Neural progenitor cell (in vitro differentiated cells): Measurements from ENCODE around the gene ZNF148. TPM values are rescaled to one million over a fixed set of nuclear protein-coding genes. Genes with fewer than 3 reads are reported as not detected.

Experiments
- DNase-seq: peaks from one replicate; pipeline ENCODE4 v3.0.0-alpha.2; 2016; ENCODE audit warnings: low spot score
- H2AFZ ChIP-seq: fragments of 200-600 bp; sonication (generic); replicated peaks from 2 replicates; pipeline ENCODE4 v1.6.1; 2016; ENCODE audit warnings: antibody characterized with exemption
- H3F3A ChIP-seq: fragments of 200-600 bp; sonication (generic); 2 replicates; pipeline ENCODE4 v1.6.1; 2016; ENCODE audit warnings: antibody characterized with exemption, low read depth
- H3K27ac ChIP-seq: fragments of 200-600 bp; sonication (generic); 2 replicates; pipeline ENCODE4 v1.5.1; 2016; ENCODE audit warnings: mild to moderate bottlenecking
- H3K27me3 ChIP-seq: fragments of 200-600 bp; sonication (generic); 2 replicates; pipeline ENCODE4 v1.6.1; 2016; ENCODE audit warnings: mild to moderate bottlenecking, moderate library complexity
- H3K36me3 ChIP-seq: fragments of 200-600 bp; sonication (generic); 2 replicates; pipeline ENCODE4 v1.5.1; 2016
- H3K4me1 ChIP-seq: fragments of 200-600 bp; sonication (generic); 2 replicates; pipeline ENCODE4 v1.6.1; 2016; ENCODE audit warnings: mixed run types
- H3K4me2 ChIP-seq: fragments of 200-600 bp; sonication (generic); 2 replicates; pipeline ENCODE4 v1.6.1; 2016
- H3K4me3 ChIP-seq: fragments of 200-600 bp; sonication (generic); 2 replicates; pipeline ENCODE4 v1.5.1; 2016
- H3K79me2 ChIP-seq: fragments of 200-600 bp; sonication (generic); 2 replicates; pipeline ENCODE4 v1.6.1; 2016; ENCODE audit warnings: low read depth
- H3K9ac ChIP-seq: fragments of 200-600 bp; sonication (generic); 2 replicates; pipeline ENCODE4 v1.6.1; 2016
- H3K9me3 ChIP-seq: fragments of 200-600 bp; sonication (generic); 2 replicates; pipeline ENCODE4 v1.5.1; 2016; ENCODE audit warnings: low read depth
- H4K20me1 ChIP-seq: fragments of 200-600 bp; sonication (generic); 2 replicates; pipeline ENCODE4 v1.6.1; 2016; ENCODE audit warnings: low read depth
- H3K27ac Mint-ChIP-seq: 3 replicates; pipeline ENCODE4 v1.8.0; 2021; ENCODE audit warnings: mixed read lengths
- H3K27me3 Mint-ChIP-seq: 2 replicates; pipeline ENCODE4 v1.8.0; 2022; ENCODE audit warnings: low read depth, mild to moderate bottlenecking, inconsistent platforms, moderate library complexity, mixed read lengths; ENCODE audit not compliant: insufficient read depth
- H3K36me3 Mint-ChIP-seq: 3 replicates; pipeline ENCODE4 v1.8.0; 2021; ENCODE audit warnings: mixed read lengths
- H3K4me1 Mint-ChIP-seq: 3 replicates; pipeline ENCODE4 v1.8.0; 2021; ENCODE audit warnings: mixed read lengths
- H3K4me3 Mint-ChIP-seq: 3 replicates; pipeline ENCODE4 v1.8.0; 2021; ENCODE audit warnings: mild to moderate bottlenecking, moderate library complexity, mixed read lengths
- H3K9me3 Mint-ChIP-seq: 3 replicates; pipeline ENCODE4 v1.8.0; 2020; ENCODE audit warnings: mixed read lengths
- EZH2 ChIP-seq: fragments of 200-600 bp; sonication (generic); IDR thresholded peaks from 2 replicates; pipeline ENCODE4 v1.6.1; 2017; ENCODE audit warnings: antibody characterized with exemption, mild to moderate bottlenecking, moderate library complexity
- EZH2phosphoT487 ChIP-seq: fragments of 200-600 bp; sonication (generic); IDR thresholded peaks from 2 replicates; pipeline ENCODE4 v1.6.1; 2017; ENCODE audit warnings: antibody characterized with exemption
- total RNA-seq: library from RNA; depleted of rRNA; stranded (reverse); fragments of >200 nt; gene quantifications from 2 replicates; pipeline ENCODE4 v1.2.3, GENCODE V29; 2015; ENCODE audit warnings: low replicate concordance
- TF ChIP-seq, protein P1 (sequence below): fragments of 200-600 bp; sonication (generic); IDR thresholded peaks from 2 replicates; pipeline ENCODE4 v1.5.1; 2017; ENCODE audit warnings: antibody characterized with exemption, mild to moderate bottlenecking

The ZNF148 gene
- total RNA-seq, 1 donor from 2014 or later: 37.1 TPM

DNA sequence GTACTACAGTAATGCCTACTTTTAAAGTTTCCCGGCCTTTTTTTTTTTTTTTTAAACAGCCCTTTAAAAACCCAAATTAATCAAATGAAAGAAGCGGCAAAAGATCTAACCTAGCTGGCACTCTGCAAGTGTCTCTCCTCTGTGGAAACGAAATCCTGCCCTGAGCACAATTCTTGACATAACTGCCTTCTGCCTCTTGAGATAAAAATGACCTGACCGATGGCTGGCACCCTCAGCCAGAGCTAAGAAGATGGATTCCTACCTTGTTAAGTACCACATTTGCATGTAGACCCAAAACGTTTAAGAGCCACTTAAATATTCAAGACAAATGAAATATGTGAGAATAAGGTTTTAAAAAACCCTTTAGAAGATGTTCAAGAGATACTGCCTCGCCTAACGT lies 146.0 kb downstream of the ZNF148 start:
- Mint-ChIP-seq H3K27me3 (no peaks in the 10 kb centered on the region), H3K4me1 (no peaks in the 10 kb centered on the region), H3K4me3 (no peak overlapping the region), H3K9me3 (no peaks in the 10 kb centered on the region), H3K27ac (no peak overlapping the region), H3K36me3 (peaks cover 15% of the 10 kb centered on the region)
- no peaks in the 10 kb centered on the region for H4K20me1 ChIP-seq
- H3K27ac ChIP-seq: no peak overlapping the region
- TF ChIP-seq EZH2phosphoT487 (no peak), EZH2 (no peak)
- TF ChIP-seq, protein P1, sequence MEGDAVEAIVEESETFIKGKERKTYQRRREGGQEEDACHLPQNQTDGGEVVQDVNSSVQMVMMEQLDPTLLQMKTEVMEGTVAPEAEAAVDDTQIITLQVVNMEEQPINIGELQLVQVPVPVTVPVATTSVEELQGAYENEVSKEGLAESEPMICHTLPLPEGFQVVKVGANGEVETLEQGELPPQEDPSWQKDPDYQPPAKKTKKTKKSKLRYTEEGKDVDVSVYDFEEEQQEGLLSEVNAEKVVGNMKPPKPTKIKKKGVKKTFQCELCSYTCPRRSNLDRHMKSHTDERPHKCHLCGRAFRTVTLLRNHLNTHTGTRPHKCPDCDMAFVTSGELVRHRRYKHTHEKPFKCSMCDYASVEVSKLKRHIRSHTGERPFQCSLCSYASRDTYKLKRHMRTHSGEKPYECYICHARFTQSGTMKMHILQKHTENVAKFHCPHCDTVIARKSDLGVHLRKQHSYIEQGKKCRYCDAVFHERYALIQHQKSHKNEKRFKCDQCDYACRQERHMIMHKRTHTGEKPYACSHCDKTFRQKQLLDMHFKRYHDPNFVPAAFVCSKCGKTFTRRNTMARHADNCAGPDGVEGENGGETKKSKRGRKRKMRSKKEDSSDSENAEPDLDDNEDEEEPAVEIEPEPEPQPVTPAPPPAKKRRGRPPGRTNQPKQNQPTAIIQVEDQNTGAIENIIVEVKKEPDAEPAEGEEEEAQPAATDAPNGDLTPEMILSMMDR: no peak
- no peak overlapping the region for H3K4me3 ChIP-seq
- H3K4me1 ChIP-seq: no peaks in the 10 kb centered on the region
- no peak overlapping the region for H2AFZ ChIP-seq
- no peak overlapping the region for H3K9ac ChIP-seq
- DNase-seq: no peak
- H3K36me3 ChIP-seq: peaks cover 14% of the 10 kb centered on the region
- no peaks in the 10 kb centered on the region for H3K9me3 ChIP-seq
- no peaks in the 10 kb centered on the region for H3K27me3 ChIP-seq
- H3F3A ChIP-seq: peaks cover 19% of the 10 kb centered on the region
- no peaks in the 10 kb centered on the region for H3K79me2 ChIP-seq
- no peak overlapping the region for H3K4me2 ChIP-seq

DNA sequence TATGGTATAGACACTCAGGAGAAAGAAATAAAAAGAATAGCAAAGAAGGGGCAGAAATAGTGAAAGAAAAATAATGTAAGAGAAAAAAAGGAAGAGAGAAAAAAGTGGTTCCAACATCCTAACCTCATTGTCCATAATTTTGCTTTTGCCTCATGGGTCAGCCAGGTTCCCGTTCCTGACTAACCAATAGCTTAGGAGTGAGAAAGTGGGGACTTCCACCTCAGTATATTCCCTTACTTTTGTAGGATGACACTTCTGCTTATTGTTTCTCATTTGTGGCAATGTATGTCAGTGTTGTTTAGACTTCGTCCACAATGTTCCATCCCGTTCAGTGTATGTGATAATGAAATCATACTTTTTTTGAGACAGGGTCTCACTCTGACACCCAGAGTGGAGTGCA lies 153.3 kb downstream of the ZNF148 start:
- H2AFZ ChIP-seq: no peak overlapping the region
- Mint-ChIP-seq H3K27me3 (peaks cover 3% of the 10 kb centered on the region), H3K27ac (no peak overlapping the region), H3K4me3 (no peak overlapping the region), H3K4me1 (peaks cover 6% of the 10 kb centered on the region), H3K9me3 (no peaks in the 10 kb centered on the region), H3K36me3 (peaks cover under 1% of the 10 kb centered on the region)
- no peak overlapping the region for H3K9ac ChIP-seq
- H3F3A ChIP-seq: peaks cover 9% of the 10 kb centered on the region
- DNase-seq: no peak
- no peaks in the 10 kb centered on the region for H3K27me3 ChIP-seq
- TF ChIP-seq, protein P1: no peak
- TF ChIP-seq EZH2 (no peak), EZH2phosphoT487 (no peak)
- no peak overlapping the region for H3K4me3 ChIP-seq
- H3K79me2 ChIP-seq: no peaks in the 10 kb centered on the region
- H3K36me3 ChIP-seq: no peaks in the 10 kb centered on the region
- H3K27ac ChIP-seq: no peak overlapping the region
- H4K20me1 ChIP-seq: no peaks in the 10 kb centered on the region
- no peaks in the 10 kb centered on the region for H3K9me3 ChIP-seq
- H3K4me1 ChIP-seq: peaks cover 10% of the 10 kb centered on the region
- no peak overlapping the region for H3K4me2 ChIP-seq

DNA sequence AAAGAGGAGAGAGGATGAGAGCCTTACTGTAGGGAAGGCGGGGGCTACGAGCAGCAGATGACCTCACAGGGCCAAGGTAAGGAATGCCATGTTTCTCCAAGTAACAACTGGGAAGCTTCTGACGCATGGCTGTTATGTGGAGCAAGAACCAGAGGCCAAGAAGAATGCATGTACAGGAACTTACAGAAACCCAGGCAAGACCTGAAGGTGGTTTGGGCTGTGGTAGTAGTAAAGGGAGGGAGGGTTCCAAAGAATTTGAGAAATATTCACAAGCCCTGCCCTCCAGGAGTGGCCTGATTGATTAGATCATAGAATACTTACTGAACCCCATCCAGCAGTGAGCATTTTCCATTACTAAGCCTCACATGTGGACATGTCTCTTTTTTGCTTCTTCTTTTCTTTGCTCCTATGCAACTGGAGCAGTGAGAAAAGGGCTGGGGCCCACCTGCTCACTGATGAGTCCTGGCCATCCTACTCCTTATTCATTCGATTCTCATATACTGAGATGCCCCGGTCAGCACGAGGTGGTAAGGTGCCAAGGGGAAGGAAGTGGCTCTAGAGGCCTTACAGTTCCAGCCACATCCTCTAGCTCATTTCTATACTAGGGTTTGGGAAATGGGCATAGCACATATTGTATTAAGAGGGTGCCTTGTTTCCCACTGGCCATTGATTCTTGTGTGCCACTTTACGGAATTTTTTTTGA lies 154.2 kb downstream of the ZNF148 start:
- Mint-ChIP-seq H3K36me3 (no peaks in the 10 kb centered on the region), H3K4me3 (no peak overlapping the region), H3K27ac (no peak overlapping the region), H3K4me1 (peaks cover 6% of the 10 kb centered on the region), H3K27me3 (peaks cover 3% of the 10 kb centered on the region), H3K9me3 (no peaks in the 10 kb centered on the region)
- Histone ChIP-seq H4K20me1 (no peaks in the 10 kb centered on the region), H3K9ac (no peak overlapping the region), H3K4me3 (no peak overlapping the region), H3K4me1 (peaks cover 10% of the 10 kb centered on the region), H3K27me3 (no peaks in the 10 kb centered on the region), H3F3A (peaks cover 5% of the 10 kb centered on the region), H3K4me2 (no peak overlapping the region), H3K36me3 (no peaks in the 10 kb centered on the region), H2AFZ (no peak overlapping the region), H3K27ac (no peak overlapping the region), H3K79me2 (no peaks in the 10 kb centered on the region), H3K9me3 (no peaks in the 10 kb centered on the region)
- no peak for DNase-seq
- TF ChIP-seq EZH2phosphoT487: no peak
- TF ChIP-seq, protein P1: no peak
- TF ChIP-seq EZH2: no peak
